Stimulated activated CD8-positive, alpha-beta memory T cell treated with anti-CD3 and anti-CD28 coated beads, Interleukin-7, amount 100 ng/mL, for 48 hours (primary cell): Measurements from ENCODE around the gene THTPA.

Experiments used
- DNase-seq, 2 donors: peaks; one replicate each; pipeline ENCODE4 v3.0.0-alpha.2; 2020; ENCODE audit warnings: low read depth in 1 of 2; ENCODE audit errors: extremely low read depth in 1 of 2

Gene THTPA

GRCh38 chr14:23566112-23566777, 10.2 kb downstream of the THTPA start:
- DNase-seq = no peak

GRCh38 chr14:23566778-23567185, 10.7 kb downstream of the THTPA start:
- DNase-seq = no peak

- DNase-seq = peak; percentile 80 to 91
These were observed 11.3 kb downstream of the THTPA start, which contains the start of gene AP1G2 for GRCh38 chr14:23567186-23568020. Gene AP1G2 (minus strand): TSS chr14:23567791. CDS start chr14:23567314, 477 bp downstream.

GRCh38 chr14:23568021-23568599, 12.0 kb downstream of the THTPA start:
- no peak for DNase-seq

GRCh38 chr14:23568600-23569331, 12.7 kb downstream of the THTPA start:
- DNase-seq = no peak

GRCh38 chr14:23569443-23570151, 13.5 kb downstream of the THTPA start:
- no peak for DNase-seq

GRCh38 chr14:23570806-23571483, 14.9 kb downstream of the THTPA start:
- DNase-seq = no peak

GRCh38 chr14:23571701-23572523, 15.8 kb downstream of the THTPA start:
- no peak for DNase-seq

GRCh38 chr14:23572524-23572828, 16.4 kb downstream of the THTPA start:
- DNase-seq = no peak

GRCh38 chr14:23572836-23573235, 16.8 kb downstream of the THTPA start:
- DNase-seq = no peak

- no peak for DNase-seq
These were observed 17.4 kb downstream of the THTPA start for GRCh38 chr14:23573384-23574015.

GRCh38 chr14:23577004-23577681, 21.1 kb downstream of the THTPA start:
- no peak for DNase-seq

GRCh38 chr14:23577710-23578392, 21.8 kb downstream of the THTPA start:
- DNase-seq = no peak

- DNase-seq = no peak
These were observed 22.7 kb downstream of the THTPA start, which contains the start of gene JPH4 for GRCh38 chr14:23578560-23579310. Gene JPH4 (minus strand): TSS chr14:23578790. CDS start chr14:23577453, 1,337 bp downstream.

- DNase-seq = no peak
These were observed 23.2 kb downstream of the THTPA start for GRCh38 chr14:23579311-23579630.

- no peak for DNase-seq
These were observed 23.7 kb downstream of the THTPA start for GRCh38 chr14:23579739-23580138.
